ENCODE measurements around the gene FOXO4. TPM values are rescaled to one million over a fixed set of nuclear protein-coding genes. Genes with fewer than 3 reads are reported as not detected.

Gene FOXO4
- total and polyA plus RNA-seq, 11 donors, result 23.2 to 48.7 (median 32.7) TPM

DNA sequence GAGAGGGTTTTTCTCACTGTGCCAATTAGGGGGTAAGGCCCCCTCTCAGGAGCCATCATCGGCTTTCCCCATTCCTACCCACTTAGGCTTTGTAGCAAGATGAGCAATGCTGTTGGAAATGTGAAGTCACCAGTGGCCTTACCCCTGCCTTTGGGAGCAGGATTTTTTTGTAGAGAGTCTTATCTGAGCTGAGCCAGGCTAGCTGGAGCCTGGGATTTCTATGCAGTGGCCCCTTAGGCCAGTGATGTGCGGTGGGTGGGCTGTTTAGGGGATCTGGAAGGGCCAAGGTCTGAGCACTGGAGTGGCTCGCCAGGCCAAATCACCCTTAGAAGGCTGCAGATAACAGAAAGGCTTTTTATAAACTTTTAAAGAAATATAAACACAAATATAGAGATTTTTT lies 6.6 kb downstream of the FOXO4 start:
- TF ChIP-seq POLR2A (IDR thresholded peaks at IDR 0.05) (no peak), CTCF (IDR thresholded peaks at IDR 0.05) (no peak)
- H3K4me3 ChIP-seq, result no peak overlapping the region
- no peaks in the 10 kb centered on the region for H3K36me3 ChIP-seq
- WGBS, 4 donors, result 54 to 79% (median 69%) methylated on average over 3 of the region's 3 CpGs
- H3K4me1 ChIP-seq, result peaks cover 0 to 26% (median 5%) of the 10 kb centered on the region in 12 donors
- H3K27me3 ChIP-seq, result peaks cover 0 to 4% (median 0%) of the 10 kb centered on the region in 9 donors
- ATAC-seq (no peak), DNase-seq (no peak)
- H3K9me3 ChIP-seq, result no peaks in the 10 kb centered on the region
- intact Hi-C loops (cut with DNase I), result no loop called here
- H3K27ac ChIP-seq, result no peak overlapping the region

DNA sequence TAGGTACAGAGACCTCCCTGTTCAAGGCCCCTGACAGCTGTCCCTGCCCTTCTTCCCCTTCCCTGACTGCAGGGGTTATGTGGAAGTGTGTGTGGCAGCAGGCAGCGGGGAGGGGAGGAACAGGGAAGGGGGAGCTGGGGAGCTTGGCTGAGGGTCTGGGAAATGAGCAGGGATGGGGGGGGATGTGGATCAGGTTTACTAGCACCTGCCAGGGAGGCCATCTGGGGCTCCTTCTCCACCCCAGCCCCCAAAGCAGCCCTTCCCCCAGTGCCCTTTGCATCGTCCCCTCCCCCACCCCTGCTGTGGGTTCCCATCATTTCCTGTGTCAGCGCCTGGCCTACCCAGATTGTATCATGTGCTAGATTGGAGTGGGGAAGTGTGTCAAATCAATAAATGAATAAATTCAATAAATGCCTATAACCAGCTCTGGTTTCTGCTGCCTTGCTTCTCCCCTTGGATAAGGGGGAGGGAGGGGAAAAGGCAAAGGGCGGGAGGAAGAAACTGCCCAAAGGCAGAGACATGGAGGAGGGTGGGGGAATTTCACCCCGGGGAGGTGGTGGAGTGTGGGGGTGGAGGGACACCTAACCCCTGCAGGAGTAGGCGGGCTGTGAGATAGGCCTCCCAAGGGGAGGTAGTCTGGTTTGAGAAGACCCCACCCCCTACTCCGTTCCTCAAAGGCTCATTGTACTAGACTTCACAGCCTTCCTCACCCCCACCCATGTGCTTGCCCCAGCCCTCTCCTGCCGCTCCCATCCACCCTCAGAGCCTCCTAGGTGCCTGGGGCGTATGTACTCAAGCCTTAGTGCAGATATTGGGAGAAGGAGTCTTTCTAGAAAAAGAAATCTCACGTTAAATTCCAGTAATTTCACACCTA lies 7.7 kb downstream of the FOXO4 start:
- H3K27ac ChIP-seq, result peak overlapping the region in 6 of 12 donors; percentile 13 to 77 (median 32)
- H3K36me3 ChIP-seq, result no peaks in the 10 kb centered on the region
- no peaks in the 10 kb centered on the region for H3K27me3 ChIP-seq
- TF ChIP-seq CTCF (IDR thresholded peaks at IDR 0.05), result no peak
- TF ChIP-seq POLR2A (IDR thresholded peaks at IDR 0.05), result no peak
- DNase-seq (peak in 3 of 5 donors; percentile 8 to 63 (median 28)), ATAC-seq (peak in 3 of 4 donors; percentile 13 to 52 (median 37))
- no peaks in the 10 kb centered on the region for H3K9me3 ChIP-seq
- intact Hi-C loops (cut with DNase I), result no loop called here
- peak overlapping the region in 4 of 12 donors; percentile 12 to 26 (median 18) for H3K4me3 ChIP-seq
- H3K4me1 ChIP-seq, result peaks cover 0 to 19% (median under 1%) of the 10 kb centered on the region in 12 donors
- WGBS, 4 donors, result 35 to 41% (median 38%) methylated on average over 8 to 10 of the region's 10 CpGs

GRCh38 chrX:71105628-71106027 lies 10.0 kb downstream of the FOXO4 start:
- DNase-seq, result no peak
- Histone ChIP-seq H3K4me1 (peaks cover 0 to 19% (median 0%) of the 10 kb centered on the region in 12 donors), H3K4me3 (no peak overlapping the region), H3K36me3 (no peaks in the 10 kb centered on the region), H3K27ac (no peak overlapping the region), H3K27me3 (peaks cover 0 to 4% (median 0%) of the 10 kb centered on the region in 9 donors), H3K9me3 (no peaks in the 10 kb centered on the region)
- intact Hi-C loops (cut with DNase I), result no loop called here
- TF ChIP-seq CTCF (IDR thresholded peaks at IDR 0.05), result no peak
- TF ChIP-seq POLR2A (IDR thresholded peaks at IDR 0.05), result no peak
- ATAC-seq, result no peak
- 82 to 95% (median 88%) methylated on average over 3 of the region's 3 CpGs for WGBS, 4 donors

GRCh38 chrX:71106427-71106826 lies 10.8 kb downstream of the FOXO4 start, which contains the start of gene CXorf65:
Gene CXorf65 (minus strand): TSS chrX:71106740. CDS start chrX:71106556, 184 bp downstream.
- DNase-seq (no peak), ATAC-seq (no peak)
- H3K27me3 ChIP-seq, result peaks cover 0 to 4% (median 0%) of the 10 kb centered on the region in 9 donors
- H3K4me1 ChIP-seq, result peaks cover 0 to 19% (median 0%) of the 10 kb centered on the region in 12 donors
- H3K4me3 ChIP-seq, result no peak within 1 kb of the TSS
- WGBS, 4 donors, result 67 to 100% (median 92%) methylated on average over 1 of the region's 1 CpG
- no peaks in the 10 kb centered on the region for H3K9me3 ChIP-seq
- intact Hi-C loops (cut with DNase I), result no loop called here
- TF ChIP-seq POLR2A (IDR thresholded peaks at IDR 0.05) (no peak), CTCF (IDR thresholded peaks at IDR 0.05) (no peak)
- H3K36me3 ChIP-seq, result no peaks in the 10 kb centered on the region
- H3K27ac ChIP-seq, result no peak within 1 kb of the TSS
